HepG2 (cell line): Measurements from ENCODE around the gene RPL31. TPM values are rescaled to one million over a fixed set of nuclear protein-coding genes. Genes with fewer than 3 reads are reported as not detected.
A peak's percentile ranks its signal among the peaks of the same experiment; 100 is the strongest.

Experiments
- ATF7 ChIP-seq, 2 experiments: fragments of 450-650 bp in 1 of 2; sonication (generic) in 1 of 2; formaldehyde crosslinking in 1 of 2; IDR thresholded peaks; 2 replicates each; pipeline versions ENCODE4 v1.4.0 to v1.6.1; 2016 to 2020; ENCODE audit warnings: antibody characterized with exemption in 1 of 2, mild to moderate bottlenecking in 1 of 2, missing genetic modification reagents in 1 of 2
- KDM1A ChIP-seq: IDR thresholded peaks from 2 replicates; pipeline ENCODE4 v1.6.1; 2016; ENCODE audit warnings: missing compliant biosample characterization
- MAFG ChIP-seq: sonication (generic); formaldehyde crosslinking; IDR thresholded peaks from 2 replicates; pipeline ENCODE4 v1.5.1; 2020; ENCODE audit warnings: mild to moderate bottlenecking, missing genetic modification reagents
- MAZ ChIP-seq, 2 experiments: sonication (generic) in 1 of 2; formaldehyde crosslinking in 1 of 2; IDR thresholded peaks; 2 replicates each; pipeline versions ENCODE4 v1.5.0 to v1.6.1; 2012 to 2020; ENCODE audit warnings: low read depth in 2 of 2, mild to moderate bottlenecking in 2 of 2, borderline replicate concordance in 1 of 2, improper control_type of control experiment in 1 of 2, low read length in 1 of 2, missing genetic modification reagents in 1 of 2, moderate library complexity in 1 of 2
- MIXL1 ChIP-seq: IDR thresholded peaks from 2 replicates; pipeline ENCODE4 v1.6.1; 2016
- MTA1 ChIP-seq: sonication (generic); formaldehyde crosslinking; IDR thresholded peaks from 2 replicates; pipeline ENCODE4 v1.4.0; 2020; ENCODE audit warnings: missing genetic modification reagents, mild to moderate bottlenecking, borderline replicate concordance
- NR2F1 ChIP-seq, 2 experiments: fragments of 450-650 bp in 1 of 2; formaldehyde crosslinking in 1 of 2; IDR thresholded peaks; 2 replicates each; pipeline versions ENCODE4 v1.5.0 to v1.6.1; 2016 to 2020; ENCODE audit warnings: mild to moderate bottlenecking in 1 of 2, missing compliant biosample characterization in 1 of 2, missing genetic modification reagents in 1 of 2, moderate library complexity in 1 of 2
- SIN3B ChIP-seq: fragments of 150-350 bp; IDR thresholded peaks from 2 replicates; pipeline ENCODE4 v1.6.1; 2014; ENCODE audit warnings: low read length
- SKI ChIP-seq: fragments of 450-650 bp; IDR thresholded peaks from one replicate; pipeline ENCODE4 v1.6.1; 2018; ENCODE audit warnings: mild to moderate bottlenecking; ENCODE audit not compliant: partially characterized antibody
- SRY ChIP-seq: sonication (generic); formaldehyde crosslinking; IDR thresholded peaks from 2 replicates; pipeline ENCODE4 v1.8.0; 2022; ENCODE audit warnings: mild to moderate bottlenecking, missing genetic modification reagents
- ZBTB49 ChIP-seq: sonication (generic); formaldehyde crosslinking; IDR thresholded peaks from 2 replicates; pipeline ENCODE4 v1.4.0; 2020; ENCODE audit warnings: missing genetic modification reagents, borderline replicate concordance
- ZBTB7A ChIP-seq: sonication (generic); formaldehyde crosslinking; IDR thresholded peaks from 2 replicates; pipeline ENCODE4 v1.8.0; 2022; ENCODE audit warnings: mild to moderate bottlenecking, missing genetic modification reagents
- ZEB1 ChIP-seq: IDR thresholded peaks from 2 replicates; pipeline ENCODE4 v1.6.1; 2012; ENCODE audit warnings: mild to moderate bottlenecking, low read depth, inconsistent platforms; ENCODE audit not compliant: insufficient replicate concordance
- ZNF124 ChIP-seq: sonication (generic); formaldehyde crosslinking; IDR thresholded peaks from 2 replicates; pipeline ENCODE4 v1.4.0; 2020; ENCODE audit warnings: missing genetic modification reagents
- ZNF24 ChIP-seq: fragments of 450-650 bp; IDR thresholded peaks from 2 replicates; pipeline ENCODE4 v1.6.1; 2017; ENCODE audit warnings: antibody characterized with exemption, mild to moderate bottlenecking
- ZNF253 ChIP-seq: sonication (generic); formaldehyde crosslinking; IDR thresholded peaks from 2 replicates; pipeline ENCODE4 v1.8.0; 2022; ENCODE audit warnings: mild to moderate bottlenecking, missing genetic modification reagents, borderline replicate concordance
- ZNF256 ChIP-seq: sonication (generic); formaldehyde crosslinking; conservative IDR thresholded peaks from 2 replicates; pipeline ENCODE4 v1.4.0; 2020; ENCODE audit warnings: missing genetic modification reagents
- ZNF292 ChIP-seq: sonication (generic); formaldehyde crosslinking; IDR thresholded peaks from 2 replicates; pipeline ENCODE4 v1.8.1; 2022; ENCODE audit warnings: mild to moderate bottlenecking, low read depth, missing genetic modification reagents, borderline replicate concordance
- polyA plus RNA-seq, 8 experiments: library from polyadenylated mRNA; depleted of rRNA in 3 of 8; stranded (reverse) in 7 of 8; unstranded in 1 of 8; fragments of >200 nt; fragmentation: Illumina TruSeq in 4 of 8; extraction: Trizol in 4 of 8; gene quantifications; 2 replicates each; pipeline versions ENCODE4 v1.2.1 to v1.2.3, GENCODE V29; 2011 to 2016; ENCODE audit warnings: low read depth in 4 of 8, missing spikeins in 1 of 8, mixed read lengths in 1 of 8; ENCODE audit not compliant: insufficient read depth in 1 of 8
- total RNA-seq, 5 experiments: library from RNA; depleted of rRNA; stranded (reverse); fragments of >200 nt; fragmentation: Illumina TruSeq; extraction: Trizol; gene quantifications; 2 replicates each; pipeline ENCODE4 v1.2.3, GENCODE V29; 2016; ENCODE audit warnings: low read depth in 1 of 5
- TF ChIP-seq, protein P1 (sequence below): sonication (generic); formaldehyde crosslinking; IDR thresholded peaks from 2 replicates; pipeline ENCODE4 v1.4.0; 2020; ENCODE audit warnings: missing genetic modification reagents
- TF ChIP-seq, protein P2 (sequence below), 2 experiments: fragments of 450-650 bp in 1 of 2; sonication (generic) in 1 of 2; formaldehyde crosslinking; IDR thresholded peaks; 2 replicates each; pipeline versions ENCODE4 v1.5.0 to v1.8.0; 2020 to 2022; ENCODE audit warnings: mild to moderate bottlenecking in 1 of 2, missing genetic modification reagents in 1 of 2
- TF ChIP-seq, protein P3 (sequence below): IDR thresholded peaks from 2 replicates; pipeline ENCODE4 v1.6.1; 2016

The RPL31 gene
- total and polyA plus RNA-seq, 2 of the 13 experiments (the other 11 are each of a cell fraction or from before 2014, with no cell fraction given), result 3,331 to 3,582 TPM

DNA sequence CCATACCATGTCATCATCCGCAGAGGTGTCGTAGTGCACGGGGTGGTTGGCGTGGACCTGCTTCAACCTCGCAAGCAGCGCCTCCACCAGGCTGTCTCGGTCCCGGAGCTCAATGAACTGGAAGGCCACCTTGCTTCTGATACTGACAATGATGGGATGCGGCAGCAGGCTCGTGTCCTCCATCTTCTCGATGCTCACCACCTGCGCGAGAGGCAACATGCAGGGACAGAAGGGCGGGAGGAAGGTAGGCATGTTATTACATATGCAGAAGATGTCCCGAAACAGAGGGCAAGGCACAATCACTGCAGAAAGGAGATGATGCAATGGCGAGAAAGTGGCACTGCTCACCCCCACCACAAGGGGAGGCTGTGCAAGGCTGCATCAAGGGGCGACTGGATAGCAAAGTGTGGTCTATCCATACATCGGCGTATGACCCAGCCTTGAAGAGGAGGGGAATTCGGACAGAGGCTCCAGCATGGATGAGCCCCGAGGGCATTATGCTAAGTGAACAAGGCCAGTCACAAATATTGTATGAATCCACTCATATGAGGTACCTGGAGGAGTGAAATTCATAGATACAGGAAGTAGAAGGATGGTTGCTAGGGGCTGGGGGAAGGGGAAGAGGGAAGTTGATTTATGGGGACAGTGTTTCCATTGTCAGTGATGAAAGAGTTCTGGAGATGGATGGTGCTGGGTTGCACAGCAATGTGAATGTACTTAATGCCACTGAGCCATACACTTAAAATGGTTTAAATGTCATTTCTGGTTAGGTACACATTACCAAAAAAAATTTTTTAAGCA is 36.6 kb downstream of the RPL31 start (continued):
- TF ChIP-seq, protein P1, sequence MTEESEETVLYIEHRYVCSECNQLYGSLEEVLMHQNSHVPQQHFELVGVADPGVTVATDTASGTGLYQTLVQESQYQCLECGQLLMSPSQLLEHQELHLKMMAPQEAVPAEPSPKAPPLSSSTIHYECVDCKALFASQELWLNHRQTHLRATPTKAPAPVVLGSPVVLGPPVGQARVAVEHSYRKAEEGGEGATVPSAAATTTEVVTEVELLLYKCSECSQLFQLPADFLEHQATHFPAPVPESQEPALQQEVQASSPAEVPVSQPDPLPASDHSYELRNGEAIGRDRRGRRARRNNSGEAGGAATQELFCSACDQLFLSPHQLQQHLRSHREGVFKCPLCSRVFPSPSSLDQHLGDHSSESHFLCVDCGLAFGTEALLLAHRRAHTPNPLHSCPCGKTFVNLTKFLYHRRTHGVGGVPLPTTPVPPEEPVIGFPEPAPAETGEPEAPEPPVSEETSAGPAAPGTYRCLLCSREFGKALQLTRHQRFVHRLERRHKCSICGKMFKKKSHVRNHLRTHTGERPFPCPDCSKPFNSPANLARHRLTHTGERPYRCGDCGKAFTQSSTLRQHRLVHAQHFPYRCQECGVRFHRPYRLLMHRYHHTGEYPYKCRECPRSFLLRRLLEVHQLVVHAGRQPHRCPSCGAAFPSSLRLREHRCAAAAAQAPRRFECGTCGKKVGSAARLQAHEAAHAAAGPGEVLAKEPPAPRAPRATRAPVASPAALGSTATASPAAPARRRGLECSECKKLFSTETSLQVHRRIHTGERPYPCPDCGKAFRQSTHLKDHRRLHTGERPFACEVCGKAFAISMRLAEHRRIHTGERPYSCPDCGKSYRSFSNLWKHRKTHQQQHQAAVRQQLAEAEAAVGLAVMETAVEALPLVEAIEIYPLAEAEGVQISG (CRISPR knock-in tag), result peak; percentile 83
- no peak for TF ChIP-seq MAFG (CRISPR knock-in tag)
- TF ChIP-seq, protein P2, sequence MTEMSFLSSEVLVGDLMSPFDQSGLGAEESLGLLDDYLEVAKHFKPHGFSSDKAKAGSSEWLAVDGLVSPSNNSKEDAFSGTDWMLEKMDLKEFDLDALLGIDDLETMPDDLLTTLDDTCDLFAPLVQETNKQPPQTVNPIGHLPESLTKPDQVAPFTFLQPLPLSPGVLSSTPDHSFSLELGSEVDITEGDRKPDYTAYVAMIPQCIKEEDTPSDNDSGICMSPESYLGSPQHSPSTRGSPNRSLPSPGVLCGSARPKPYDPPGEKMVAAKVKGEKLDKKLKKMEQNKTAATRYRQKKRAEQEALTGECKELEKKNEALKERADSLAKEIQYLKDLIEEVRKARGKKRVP (CRISPR knock-in tag; IDR thresholded peaks at IDR 0.05), result peak; percentile 94 to 99
- no peak for TF ChIP-seq ZNF292 (CRISPR knock-in tag)
- TF ChIP-seq ZNF124 (CRISPR knock-in tag), result peak; percentile 33; the same call in 1 of the 2 replicates
- no peak for TF ChIP-seq SRY (CRISPR knock-in tag)
- no peak for TF ChIP-seq ZNF253 (CRISPR knock-in tag)
- no peak for TF ChIP-seq MAZ (IDR thresholded peaks at IDR 0.05; ENCODE audit: borderline replicate concordance, low read depth, low read length)
- no peak for TF ChIP-seq MAZ (CRISPR knock-in tag; IDR thresholded peaks at IDR 0.05; ENCODE audit: low read depth)
- no peak for TF ChIP-seq MTA1 (CRISPR knock-in tag)
- TF ChIP-seq, protein P3, sequence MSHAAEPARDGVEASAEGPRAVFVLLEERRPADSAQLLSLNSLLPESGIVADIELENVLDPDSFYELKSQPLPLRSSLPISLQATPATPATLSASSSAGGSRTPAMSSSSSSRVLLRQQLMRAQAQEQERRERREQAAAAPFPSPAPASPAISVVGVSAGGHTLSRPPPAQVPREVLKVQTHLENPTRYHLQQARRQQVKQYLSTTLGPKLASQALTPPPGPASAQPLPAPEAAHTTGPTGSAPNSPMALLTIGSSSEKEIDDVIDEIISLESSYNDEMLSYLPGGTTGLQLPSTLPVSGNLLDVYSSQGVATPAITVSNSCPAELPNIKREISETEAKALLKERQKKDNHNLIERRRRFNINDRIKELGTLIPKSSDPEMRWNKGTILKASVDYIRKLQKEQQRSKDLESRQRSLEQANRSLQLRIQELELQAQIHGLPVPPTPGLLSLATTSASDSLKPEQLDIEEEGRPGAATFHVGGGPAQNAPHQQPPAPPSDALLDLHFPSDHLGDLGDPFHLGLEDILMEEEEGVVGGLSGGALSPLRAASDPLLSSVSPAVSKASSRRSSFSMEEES (CRISPR knock-in tag), result 0 out of 2 replicates have a peak, but pooled peaks have one; percentile 40
- peak; percentile 70 for TF ChIP-seq ATF7 (IDR thresholded peaks at IDR 0.05)
- TF ChIP-seq ATF7 (CRISPR knock-in tag; IDR thresholded peaks at IDR 0.05), result no peak; the same call in none of the 2 replicates
- TF ChIP-seq ZNF24, result no peak
- TF ChIP-seq MIXL1, result 0 out of 2 replicates have a peak, but pooled peaks have one; percentile 52
- TF ChIP-seq KDM1A, result 0 out of 2 replicates have a peak, but pooled peaks have one; percentile 22
- no peak for TF ChIP-seq SKI
- 0 out of 2 replicates have a peak, but pooled peaks have one; percentile 49 for TF ChIP-seq ZBTB7A (CRISPR knock-in tag)
- 0 out of 4 replicates have a peak, but pooled peaks of 1 of the 2 experiments have one; percentile 25 for TF ChIP-seq NR2F1 (CRISPR knock-in tag; IDR thresholded peaks at IDR 0.05)
- TF ChIP-seq ZNF256, result no peak
- peak; percentile 82; the same call in 1 of the 2 replicates for TF ChIP-seq ZBTB49
- TF ChIP-seq SIN3B, result no peak
- TF ChIP-seq ZEB1, result no peak
